GM12872 (cell line): ENCODE measurements around the gene ASB7.

Experiments
- CTCF ChIP-seq: IDR thresholded peaks from 3 replicates; pipeline ENCODE4 v1.5.1; 2011; ENCODE audit warnings: low read depth, mild to moderate bottlenecking, low read length, moderate library complexity; ENCODE audit not compliant: insufficient read depth

ASB7 gene

DNA sequence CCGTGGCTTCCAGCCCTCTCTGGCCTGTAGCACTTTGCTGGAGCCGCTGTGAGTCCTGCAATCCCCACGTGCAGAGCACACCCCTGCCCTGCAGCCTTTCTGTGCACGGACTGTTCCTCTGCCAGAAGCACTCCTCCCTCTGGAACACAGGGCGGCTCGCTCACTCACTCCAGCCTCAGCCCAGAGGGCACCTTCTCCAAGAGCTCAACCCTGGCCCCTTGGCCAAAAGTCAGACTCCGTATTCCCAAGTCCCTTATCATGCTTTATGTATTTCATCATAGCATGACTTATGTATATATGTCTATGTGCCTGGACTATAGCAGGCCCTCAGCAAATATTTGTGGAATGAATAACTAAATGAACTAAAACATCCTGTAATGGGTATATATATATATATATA, 63.2 kb downstream of the ASB7 start:
- no peak for TF ChIP-seq CTCF

- no peak for TF ChIP-seq CTCF
Observed at GRCh38 chr15:100667405-100668347, 65.3 kb downstream of the ASB7 start.

DNA sequence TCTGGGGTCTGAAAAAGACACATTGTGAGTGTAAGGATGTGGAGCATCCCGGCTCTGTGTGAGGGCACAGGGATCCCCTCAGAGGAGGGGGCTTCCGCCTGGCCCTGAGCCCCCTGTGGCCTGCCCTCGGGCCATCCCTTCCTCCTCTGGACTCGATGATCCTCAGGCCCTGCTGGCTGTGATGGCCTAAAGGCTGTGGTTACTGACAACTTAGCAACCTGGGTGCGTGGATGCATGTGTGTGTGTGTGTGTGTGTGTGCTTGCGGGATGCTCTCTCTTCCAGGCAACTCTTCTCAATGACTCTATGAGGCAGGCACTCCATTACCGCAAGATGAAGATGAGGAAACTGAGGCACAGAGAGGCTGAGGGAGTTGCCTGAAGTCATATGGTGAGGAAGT, 66.0 kb downstream of the ASB7 start:
- no peak for TF ChIP-seq CTCF

GRCh38 chr15:100669260-100669659, 66.9 kb downstream of the ASB7 start:
- no peak for TF ChIP-seq CTCF

GRCh38 chr15:100670505-100671021, 68.2 kb downstream of the ASB7 start:
- no peak for TF ChIP-seq CTCF

DNA sequence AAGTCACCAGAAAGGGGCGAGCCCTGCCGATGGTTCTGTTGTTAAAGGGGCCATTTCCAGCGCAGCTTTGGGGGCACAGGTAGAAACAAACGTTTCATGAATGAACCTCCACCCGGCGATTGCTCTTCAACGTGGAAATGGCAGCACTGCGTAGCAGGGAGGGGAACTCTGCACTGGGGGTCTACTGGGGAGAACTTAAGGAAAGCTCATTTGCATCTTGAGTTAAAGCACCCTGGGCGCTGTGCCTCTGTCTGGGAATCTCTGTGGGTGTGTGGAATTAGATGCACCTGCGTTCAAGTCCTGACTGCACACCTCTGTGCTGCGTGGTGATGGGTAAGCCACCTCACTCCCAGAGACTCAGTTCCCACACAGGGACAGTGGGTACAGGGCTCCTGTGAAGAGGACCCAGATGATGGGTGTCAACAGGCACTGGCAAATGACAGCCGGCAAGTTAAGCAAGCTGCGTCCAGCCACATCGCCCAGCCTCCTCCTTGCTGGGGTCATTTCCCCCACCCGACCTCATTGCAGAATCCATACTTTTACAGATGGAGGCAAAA, 68.8 kb downstream of the ASB7 start:
- TF ChIP-seq CTCF = no peak

DNA sequence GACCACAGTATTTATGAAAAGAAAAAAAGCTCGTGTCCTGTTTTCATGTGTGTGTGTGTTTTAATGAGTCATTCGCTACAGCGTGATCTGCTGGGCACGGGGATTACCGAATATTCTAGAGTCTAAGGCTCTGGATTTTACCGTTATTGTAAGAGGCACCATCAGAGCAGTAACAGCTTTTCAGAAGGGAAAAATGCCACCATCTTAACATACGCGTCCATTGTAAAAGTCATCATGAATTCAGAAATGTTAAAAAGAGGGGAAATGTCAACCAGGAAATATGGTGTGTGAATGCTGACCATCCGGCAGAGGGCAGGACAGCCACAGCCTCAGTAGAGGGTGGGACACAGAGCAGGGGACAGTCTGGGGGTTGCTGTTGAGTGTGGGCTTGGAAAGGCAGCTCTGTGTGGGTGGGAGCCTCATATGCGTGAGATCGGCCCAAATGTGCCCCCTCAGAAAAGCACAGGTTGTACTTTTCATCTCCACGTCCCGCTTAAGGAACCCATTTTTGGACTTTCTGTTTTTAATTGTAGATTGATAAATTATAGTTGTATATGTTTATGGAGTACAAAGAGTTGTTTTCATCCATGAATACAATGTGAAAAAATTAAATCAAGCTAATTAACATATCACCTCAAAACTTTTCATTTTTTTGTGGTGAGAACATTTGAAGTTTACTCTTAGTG, 69.6 kb downstream of the ASB7 start:
- peak; percentile 48; the same call in 2 of the 3 replicates for TF ChIP-seq CTCF
